Activated CD4-positive, alpha-beta T cell treated with anti-CD3 and anti-CD28 coated beads for 4 hours (primary cell): Measurements from ENCODE around the gene FUBP1.
A peak's percentile ranks its signal among the peaks of the same experiment; 100 is the strongest.
"Not testable (repeated sequence)": the region's sequence is repeated elsewhere in the genome, so short reads cannot be mapped to it uniquely, and the experiment has no call there.

Source experiments
- DNase-seq, 2 donors: peaks; one replicate each; pipeline ENCODE4 v3.0.0-alpha.2; 2020

The FUBP1 gene

DNA sequence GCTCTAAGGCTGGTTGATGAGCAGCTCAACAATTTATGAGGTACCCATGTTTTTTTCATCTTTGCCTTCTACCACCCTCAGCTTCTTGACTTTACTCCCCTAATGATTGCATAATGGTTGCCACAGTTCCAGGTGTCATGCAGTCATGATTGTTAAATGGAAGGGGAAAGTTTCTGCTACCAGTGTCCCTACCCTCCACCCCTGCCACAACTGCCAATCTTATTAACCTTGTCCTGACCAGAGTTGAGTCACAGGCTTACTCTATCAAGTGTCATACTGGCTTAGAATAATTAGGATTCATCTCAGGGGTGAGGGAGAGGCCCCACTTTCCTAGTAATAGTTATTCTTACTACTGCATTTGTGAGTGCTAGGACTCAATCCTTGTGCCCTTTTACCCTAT, 7.9 kb upstream of the FUBP1 start:
- DNase-seq: no peak

DNA sequence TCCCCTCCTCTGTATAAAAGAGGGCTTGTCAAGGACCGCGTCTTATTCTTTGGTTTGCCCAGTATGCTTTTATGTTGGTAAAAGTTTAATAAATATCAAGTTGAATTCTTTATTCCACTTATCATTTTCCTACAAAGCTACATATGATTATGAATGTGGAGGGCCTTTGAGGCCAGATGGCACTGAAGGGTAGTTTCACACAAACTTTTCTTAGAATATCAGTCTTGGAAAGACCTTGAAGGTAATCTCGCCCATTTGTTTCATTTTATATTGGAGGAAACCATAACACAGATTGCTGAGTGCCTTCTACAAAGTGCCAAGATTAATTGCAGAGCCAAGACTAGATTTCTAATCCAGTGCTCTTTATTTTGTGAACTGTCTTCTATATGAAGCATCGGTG, 5.8 kb upstream of the FUBP1 start:
- DNase-seq: no peak

DNA sequence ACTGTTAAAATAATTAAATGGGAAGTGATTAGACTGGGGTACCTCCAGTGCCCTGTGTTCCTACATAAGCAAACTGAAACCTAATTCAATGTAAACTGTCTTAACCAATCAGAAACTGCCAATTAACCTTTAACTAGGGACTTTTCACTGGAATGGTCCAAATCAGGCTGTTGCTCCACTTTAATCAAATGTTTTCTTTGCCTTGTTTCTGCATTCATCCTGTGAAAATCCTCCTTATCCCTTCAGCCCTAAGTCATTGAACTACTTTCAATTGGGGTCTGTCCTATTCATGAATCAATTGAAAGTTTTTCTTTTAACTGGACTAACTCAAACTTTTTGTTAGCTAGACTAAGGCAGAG, 5.1 kb upstream of the FUBP1 start:
- no peak for DNase-seq

DNA sequence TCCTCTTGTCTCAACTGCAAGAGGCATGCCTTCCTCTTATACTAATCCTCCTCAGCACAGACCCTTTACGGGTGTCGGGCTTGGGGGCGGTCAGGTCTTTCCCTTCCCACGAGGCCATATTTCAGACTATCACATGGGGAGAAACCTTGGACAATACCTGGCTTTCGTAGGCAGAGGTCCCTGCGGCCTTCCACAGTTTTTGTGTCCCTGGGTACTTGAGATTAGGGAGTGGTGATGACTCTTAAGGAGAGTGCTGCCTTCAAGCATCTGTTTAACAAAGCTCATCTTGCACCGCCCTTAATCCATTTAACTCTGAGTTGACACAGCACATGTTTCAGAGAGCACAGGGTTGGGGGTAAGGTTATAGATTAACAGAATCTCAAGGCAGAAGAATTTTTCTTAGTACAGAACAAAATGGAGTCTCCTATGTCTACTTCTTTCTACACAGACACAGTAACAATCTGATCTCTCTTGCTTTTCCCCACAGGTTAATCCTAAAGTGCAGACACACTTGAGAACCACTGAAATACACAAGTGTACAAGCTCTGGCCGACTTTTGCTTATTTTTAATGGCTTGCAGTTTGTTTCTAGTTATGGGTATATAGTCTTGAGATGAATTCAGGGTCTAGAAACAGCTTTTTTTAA, 4.6 kb upstream of the FUBP1 start:
- DNase-seq: not testable (repeated sequence)

DNA sequence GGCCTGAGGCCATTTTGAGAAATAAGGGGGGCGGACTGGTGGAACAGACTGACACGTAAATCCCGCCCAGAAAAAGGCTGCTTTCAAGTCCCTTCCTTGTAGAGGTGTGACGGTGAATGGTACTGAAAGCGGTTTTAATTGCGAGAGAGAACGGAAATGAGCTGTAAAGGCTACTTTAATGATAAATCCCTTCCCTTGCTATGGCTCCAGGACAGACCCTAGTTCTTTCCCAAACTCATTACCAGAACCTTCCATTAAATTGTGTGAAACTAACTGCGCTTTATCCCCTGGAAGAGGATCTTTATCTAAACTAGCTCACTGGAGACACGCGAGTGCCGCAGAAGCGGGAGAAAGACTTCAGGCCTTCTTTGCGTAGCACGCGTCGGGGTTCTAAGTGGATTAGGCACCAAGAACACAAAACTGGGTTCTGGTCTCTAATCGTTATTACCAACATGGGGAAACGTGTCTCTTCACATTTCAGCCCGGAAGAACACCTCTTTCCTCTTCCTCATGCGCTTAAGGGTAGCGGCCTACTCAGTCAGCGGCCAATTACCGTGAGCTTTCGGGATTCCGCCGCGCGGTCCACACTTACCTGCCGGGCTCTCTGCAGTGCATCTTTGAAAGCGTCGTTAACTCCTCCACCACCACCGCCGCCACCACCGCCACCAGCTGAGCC, 441 bp downstream of the FUBP1 start:
- DNase-seq: peak; percentile 76 to 79

DNA sequence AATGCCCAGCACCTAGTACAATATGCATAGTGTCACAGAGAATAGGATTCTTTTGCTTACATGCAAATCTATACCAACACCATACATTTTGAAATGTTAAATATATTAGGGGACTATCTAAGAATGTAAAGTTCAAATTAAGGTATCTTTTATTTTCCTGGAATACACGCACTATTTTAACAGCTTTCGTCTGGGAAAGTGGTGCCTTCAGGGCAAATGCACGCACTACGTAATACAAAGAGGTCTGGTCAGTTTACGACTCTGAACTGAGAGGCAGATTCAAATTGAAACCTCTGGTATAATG, 931 bp downstream of the FUBP1 start:
- no peak for DNase-seq

DNA sequence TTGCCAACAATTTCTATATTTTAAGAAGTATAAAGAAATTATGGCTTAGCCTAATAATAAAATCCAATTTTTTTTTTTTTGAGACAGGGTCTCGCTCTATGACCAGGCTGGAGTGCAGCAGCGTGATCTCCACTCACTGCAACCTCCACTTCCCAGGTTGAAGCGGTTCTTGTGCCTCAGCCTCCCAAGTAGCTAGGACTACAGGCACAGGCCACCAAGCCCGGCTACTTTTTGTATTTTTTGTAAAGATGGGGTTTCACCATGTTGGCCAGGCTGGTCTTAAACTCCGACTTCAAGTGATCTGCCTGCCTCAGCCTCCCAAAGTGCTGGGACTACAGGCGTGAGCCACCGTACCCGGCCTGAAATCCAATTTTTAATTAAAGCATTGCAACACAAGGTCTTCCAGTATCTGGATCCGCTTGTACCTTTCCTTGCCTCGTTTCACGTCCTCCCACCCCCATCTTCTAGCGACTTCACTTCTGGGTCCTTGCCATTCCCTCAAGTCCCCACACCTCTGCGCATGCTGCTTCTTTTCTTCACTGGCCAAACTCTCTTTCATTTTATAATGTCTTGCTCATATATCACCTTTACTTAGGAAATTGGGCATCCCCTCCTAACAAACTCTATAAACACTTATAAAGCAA, 2.3 kb downstream of the FUBP1 start:
- DNase-seq: no peak

DNA sequence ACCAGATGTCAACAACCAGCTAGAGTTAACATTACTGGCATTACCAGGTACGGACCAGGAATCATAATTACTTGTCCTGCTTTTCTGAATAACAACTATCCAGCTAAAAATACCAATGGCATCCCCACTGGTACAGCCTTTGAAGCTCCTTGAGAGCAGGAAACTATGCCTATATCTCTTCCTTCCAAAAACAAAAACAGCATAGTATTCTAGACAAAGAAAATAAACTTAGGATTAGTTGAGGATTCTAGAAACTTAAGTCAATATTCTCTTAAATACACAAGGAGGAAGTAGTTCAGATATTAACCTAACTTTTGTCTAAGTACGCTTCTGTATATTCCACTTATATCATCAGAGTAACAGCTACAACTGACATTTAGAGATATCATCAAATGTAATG, 3.0 kb downstream of the FUBP1 start:
- no peak for DNase-seq

DNA sequence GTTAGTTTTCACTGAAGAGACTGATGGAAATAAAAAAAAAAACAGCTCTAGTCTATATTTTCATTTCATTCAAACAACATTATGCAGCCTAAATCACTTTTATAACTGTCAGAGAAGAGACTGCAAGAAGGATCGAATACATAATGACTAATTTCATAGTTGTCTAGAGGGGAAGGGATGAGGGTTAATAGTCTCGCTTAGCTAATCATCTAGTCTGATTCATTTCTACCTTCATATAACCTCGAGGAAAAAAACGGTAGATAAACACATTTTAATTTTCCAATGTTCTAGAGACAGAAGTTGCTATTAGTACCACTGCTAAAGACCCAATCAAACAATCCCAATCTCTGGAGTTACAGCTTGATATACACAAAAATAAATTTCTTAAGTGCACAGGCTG, 3.5 kb downstream of the FUBP1 start:
- no peak for DNase-seq

DNA sequence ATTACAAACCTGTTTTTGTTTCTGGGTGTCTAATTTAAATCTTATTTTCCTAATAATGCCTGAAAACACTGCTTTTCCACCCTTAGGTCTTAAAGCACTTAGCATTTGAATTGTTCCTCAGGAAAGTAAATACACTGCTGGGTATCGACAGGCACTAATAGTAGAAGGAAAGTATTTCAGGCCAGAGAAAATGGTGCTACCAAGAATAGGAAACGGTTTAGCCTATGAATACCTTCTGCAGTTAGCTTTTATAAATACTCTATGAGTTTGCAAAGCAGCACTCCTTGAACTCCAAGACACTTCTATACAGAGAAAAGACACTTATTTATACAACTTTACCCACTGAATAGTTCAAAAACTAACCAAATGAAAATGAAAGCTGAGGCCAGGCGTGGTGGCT, 6.8 kb downstream of the FUBP1 start:
- no peak for DNase-seq

DNA sequence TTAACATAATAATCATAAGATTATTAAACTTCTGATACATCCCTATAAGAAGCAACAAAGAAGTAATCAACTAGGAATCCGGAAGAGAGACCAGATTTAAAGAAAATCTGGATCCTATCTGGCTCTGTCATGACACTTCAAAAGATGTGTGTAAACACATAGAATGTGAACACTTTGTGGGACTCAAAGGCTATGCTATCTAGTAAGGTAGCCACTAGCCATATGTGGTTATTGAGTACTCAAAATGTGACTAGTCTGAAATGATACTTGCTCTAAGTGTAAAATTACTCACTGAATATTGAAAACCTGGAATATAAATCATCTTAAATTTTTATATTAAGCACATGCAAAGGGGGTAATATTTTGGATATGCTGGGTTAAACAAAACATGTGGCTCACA, 8.7 kb downstream of the FUBP1 start:
- DNase-seq: no peak

DNA sequence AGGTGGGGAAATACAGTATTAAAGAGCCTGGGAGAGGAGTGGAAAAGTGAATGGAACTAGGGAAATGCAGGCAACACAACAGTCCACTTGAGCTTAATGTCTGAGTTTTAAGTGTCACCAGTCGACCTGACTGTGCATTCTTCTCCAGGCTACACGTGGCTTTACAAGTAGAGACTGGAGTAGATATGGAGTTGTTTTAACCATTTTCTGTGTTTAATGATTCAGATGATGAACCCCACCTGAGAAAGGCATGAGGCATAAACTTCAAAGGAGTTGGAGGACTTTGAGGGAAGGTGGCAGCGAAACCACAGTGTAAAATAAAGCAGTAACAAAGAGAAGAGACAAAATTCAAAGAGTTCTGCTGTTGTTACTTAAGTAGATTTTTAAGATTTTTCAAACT, 12.6 kb downstream of the FUBP1 start:
- no peak for DNase-seq

DNA sequence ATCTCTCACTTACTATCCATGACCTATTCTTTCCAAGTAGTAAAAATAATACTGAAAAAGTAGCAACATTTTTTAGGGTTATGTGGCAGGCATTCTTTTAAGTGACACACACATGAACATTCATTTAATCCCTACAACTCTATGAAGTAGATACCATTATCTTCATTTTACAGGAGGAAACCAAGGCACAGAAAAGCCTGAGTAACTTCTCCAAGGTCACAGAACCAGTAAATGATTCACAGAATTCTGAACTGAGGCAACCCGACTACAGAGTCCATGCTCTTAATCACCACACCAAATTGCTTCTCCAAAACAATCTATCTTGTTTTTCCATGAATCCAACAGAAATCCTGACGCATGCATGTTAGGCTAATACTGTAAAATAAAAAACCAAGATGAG, 17.5 kb downstream of the FUBP1 start:
- no peak for DNase-seq

DNA sequence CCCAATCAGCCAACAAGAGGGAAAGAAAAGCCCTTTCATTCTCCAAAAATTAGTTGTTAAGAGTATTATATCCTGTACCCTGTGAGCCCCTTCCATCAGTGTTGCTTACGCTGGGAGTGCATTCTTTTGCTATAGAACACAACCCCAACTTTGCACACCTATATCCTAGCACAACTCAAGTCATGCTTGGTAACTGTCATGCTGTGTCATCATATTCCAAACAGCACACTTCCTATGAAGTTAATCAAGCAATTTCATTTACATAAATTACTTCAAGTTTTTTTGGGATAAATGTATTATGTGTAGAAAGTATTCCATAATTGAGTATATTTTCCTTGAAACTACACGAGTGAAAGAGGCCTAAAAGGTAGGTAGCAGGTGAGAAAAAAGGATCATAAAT, 20.0 kb downstream of the FUBP1 start:
- no peak for DNase-seq

DNA sequence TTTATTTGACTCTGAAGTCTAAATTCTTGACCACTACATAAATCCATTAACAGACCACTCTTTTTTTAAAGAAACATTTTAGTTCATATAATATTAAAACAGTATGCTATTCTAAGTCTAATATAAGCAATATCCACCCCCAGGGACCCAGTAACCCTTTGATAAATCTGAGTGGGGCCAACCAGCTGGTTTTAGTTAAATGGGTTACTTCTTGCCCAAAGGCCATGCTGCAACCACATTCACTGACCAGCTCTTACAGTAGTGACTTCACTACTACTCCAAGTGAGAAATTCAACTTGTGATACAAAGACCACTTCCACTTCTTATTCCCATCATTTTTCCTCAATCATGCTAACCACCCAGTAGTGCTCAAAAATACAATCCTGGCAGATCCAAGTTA, 20.5 kb downstream of the FUBP1 start:
- no peak for DNase-seq

DNA sequence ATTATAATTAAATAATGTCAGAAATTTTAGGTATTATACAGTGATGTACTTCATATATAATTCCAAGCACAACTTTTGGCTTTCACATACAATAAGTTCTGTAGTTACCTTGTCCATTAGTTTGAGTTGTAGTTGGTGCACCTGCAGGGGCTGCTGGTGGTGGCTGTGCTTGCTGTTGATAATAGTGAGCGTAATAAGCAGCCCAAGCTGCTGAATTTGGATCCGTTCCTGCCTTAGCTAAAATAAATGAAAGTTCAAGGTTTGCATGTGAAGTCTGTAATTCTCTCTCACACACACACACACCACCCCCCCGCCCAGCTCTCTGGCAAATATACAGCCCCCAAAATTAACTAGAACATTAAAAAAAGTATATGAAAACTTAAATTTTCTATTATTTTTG, 22.4 kb downstream of the FUBP1 start:
- no peak for DNase-seq

DNA sequence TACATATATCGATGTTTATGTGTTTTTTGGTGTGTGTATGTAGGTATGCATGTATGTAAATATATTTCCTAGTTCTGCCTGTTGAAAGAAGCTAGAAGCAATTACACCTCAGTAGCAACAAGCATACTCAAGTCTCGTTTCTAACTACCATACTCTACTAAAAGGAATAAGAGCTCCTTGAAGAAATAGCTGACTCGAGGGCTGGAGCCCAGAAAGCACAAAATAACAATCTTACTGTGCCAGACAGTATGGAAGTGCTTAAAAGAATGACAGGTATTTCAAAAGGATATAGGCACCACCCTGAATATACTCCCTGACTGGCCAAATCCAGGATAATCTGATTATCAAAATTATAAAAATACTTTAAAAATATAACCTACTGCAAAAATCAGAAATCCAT, 23.2 kb downstream of the FUBP1 start:
- DNase-seq: no peak

DNA sequence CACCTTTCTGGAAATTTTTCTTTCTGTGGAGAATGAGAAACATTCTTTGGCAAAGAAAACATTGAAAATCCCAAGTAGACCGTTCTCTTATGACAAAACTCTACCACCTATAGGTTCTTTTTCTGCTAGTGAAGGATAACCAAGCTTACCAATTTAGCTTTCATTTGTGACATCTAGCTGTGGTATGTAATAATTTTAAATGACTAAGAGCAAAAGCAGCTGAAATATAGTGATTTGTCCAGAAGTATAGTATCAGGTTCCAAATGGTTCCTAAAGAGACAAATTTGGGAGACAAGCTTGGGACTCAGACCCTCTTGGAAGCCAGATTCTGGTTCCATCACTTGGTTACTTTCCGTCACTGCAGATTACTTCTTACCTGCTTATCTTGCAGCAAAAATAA, 24.4 kb downstream of the FUBP1 start:
- no peak for DNase-seq

DNA sequence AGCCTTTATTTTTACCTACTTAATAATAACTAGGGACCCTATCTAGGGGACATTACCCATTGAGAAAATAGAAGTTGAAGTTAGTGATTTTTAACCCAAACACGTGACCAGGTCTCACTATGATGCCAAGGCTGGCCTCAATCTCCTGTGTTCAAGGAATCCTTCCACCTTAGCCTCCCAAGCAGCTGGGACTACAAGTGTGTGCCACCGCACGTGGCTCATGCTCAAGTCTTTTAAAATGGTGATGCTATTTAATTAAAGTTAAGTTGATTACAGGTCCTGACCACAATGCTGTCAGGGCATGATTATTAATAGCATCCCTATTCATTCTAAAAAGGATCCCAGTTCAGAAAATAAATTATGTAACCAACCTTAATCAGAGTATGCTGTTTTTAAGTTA, 25.0 kb downstream of the FUBP1 start:
- no peak for DNase-seq

DNA sequence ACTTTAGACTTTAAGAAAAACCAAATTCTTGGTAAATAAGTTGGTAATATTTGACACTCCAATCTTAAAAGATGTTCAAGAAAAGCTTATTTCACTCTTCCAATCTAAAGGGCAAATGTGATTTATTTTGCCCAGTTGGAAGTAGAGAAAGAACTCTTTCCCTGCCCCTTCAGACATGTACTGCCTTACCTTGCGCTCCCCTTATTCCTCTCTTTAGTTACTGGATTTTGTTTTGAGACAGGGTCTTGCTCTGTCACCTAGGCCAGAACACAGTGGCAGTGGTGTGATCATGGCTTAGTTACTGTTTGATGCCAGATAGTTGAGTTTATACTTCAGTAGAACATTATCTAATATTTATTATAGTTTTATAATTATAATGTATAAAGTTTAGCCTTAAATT, 27.5 kb downstream of the FUBP1 start:
- no peak for DNase-seq

DNA sequence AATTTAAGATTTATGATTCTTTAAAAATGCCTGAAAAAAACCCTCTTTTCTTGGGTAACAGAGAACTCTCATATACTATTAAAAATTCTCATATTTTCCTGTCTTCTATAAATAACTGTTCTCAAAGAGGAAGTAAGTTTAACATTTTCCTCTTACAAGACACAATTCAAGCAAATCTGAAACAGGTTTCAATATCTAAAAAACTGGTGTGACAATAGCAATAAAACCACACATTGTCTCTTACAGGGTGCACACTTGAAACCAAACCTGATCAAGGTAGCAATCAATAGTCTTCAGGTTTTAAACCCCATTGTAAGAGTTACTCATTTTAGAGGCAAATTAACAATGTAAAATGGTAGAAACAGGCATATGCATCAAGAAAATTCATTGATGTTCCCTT, 28.0 kb downstream of the FUBP1 start:
- no peak for DNase-seq

DNA sequence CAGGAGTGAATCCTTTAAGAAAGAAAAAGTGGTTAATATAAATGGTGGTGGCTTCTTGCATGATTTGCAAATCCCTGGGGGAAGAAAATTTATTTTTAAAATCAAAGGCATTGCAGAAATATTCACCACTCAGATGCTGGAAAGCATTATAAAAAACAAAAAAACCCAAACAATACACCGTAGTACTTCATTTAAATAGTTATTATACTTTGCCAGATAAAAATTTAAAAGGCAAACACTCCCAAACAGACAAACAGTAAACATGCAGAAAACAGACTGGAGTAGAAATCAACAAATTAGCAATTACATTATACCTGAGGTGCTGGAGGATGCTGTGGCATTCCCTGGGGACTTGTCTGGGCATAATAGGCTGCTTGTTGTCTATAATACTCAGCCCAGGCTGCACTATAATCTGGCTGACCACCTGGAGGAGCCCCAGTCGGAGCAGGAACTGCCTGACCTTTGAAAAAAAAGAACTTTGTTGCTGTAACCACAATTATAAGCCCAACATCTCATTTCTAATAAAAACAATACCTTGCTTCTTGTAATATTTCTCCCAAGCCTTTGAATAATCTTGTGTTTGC, 29.9 kb downstream of the FUBP1 start:
- DNase-seq: no peak

DNA sequence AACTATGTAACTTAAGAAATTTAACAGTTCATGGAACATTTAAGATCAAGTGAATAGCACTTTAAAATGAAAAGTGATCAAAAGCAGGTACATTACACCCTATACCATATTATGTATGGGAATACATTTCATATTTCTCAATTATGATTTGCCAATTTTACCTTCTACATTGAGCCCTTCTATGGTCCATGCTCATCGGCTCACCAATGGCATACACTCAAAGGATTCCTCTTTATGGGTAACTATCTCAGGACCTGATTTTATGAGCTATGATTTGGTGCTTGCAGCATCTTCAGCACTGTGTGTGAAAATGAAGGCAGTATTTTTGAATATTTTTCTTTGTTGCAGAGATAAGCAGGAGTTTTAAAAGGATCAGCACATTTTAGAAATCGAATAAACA, 33.5 kb downstream of the FUBP1 start:
- DNase-seq: no peak

DNA sequence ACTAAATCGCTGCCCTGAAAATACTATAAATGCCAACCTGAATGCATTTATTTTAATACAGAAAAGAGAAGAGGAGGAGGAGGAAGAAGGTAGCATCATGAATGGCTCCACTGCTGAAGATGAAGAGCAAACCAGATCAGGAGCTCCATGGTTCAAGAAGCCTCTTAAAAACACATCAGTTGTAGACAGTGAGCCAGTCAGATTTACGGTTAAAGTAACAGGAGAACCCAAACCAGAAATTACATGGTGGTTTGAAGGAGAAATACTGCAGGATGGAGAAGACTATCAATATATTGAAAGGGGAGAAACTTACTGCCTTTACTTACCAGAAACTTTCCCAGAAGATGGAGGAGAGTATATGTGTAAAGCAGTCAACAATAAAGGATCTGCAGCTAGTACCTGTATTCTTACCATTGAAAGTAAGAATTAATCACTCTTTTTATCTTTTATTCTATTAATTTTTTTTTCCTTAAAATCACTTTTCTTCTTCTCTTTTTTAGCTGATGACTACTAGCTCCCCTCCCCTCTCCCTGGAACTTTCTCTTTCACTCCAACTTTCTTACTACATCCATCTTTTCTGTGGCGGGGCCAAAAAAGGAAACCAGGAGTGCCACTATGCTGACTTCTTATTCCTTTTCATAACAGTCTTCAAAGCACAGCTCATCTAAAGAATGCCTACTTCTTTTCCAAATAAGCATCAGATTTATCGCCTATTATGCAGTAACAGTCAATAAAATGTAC, 36.3 kb downstream of the FUBP1 start:
- no peak for DNase-seq
